SJSA1 (cell line): ENCODE results near the gene UNC50. TPM values are rescaled to one million over a fixed set of nuclear protein-coding genes. Genes with fewer than 3 reads are reported as not detected.

Experiments used
- DNase-seq, 2 experiments: peaks; one replicate each; pipeline ENCODE4 v3.0.0-alpha.2; 2015 to 2020; ENCODE audit warnings: low spot score in 2 of 2, low read depth in 1 of 2
- H3K27ac ChIP-seq: fragments of 250-450 bp; sonication (Bioruptor Pico); 2 replicates; pipeline ENCODE4 v1.5.1; 2020; ENCODE audit warnings: mild to moderate bottlenecking, moderate library complexity
- H3K27me3 ChIP-seq: fragments of 250-450 bp; sonication (Bioruptor Pico); replicated peaks from 2 replicates; pipeline ENCODE4 v1.5.1; 2020; ENCODE audit warnings: mild to moderate bottlenecking, moderate library complexity
- H3K36me3 ChIP-seq: fragments of 250-450 bp; sonication (Bioruptor Pico); 2 replicates; pipeline ENCODE4 v1.5.1; 2020; ENCODE audit warnings: mild to moderate bottlenecking
- H3K4me1 ChIP-seq: fragments of 250-450 bp; sonication (Bioruptor Pico); replicated peaks from 2 replicates; pipeline ENCODE4 v1.6.1; 2021; ENCODE audit warnings: mild to moderate bottlenecking
- H3K4me3 ChIP-seq: fragments of 250-450 bp; sonication (Bioruptor Pico); 2 replicates; pipeline ENCODE4 v1.5.1; 2020; ENCODE audit warnings: mild to moderate bottlenecking
- H3K9me3 ChIP-seq: fragments of 250-450 bp; sonication (Bioruptor Pico); replicated peaks from 2 replicates; pipeline ENCODE4 v1.5.1; 2020; ENCODE audit warnings: mild to moderate bottlenecking
- total RNA-seq: library from RNA; depleted of rRNA; stranded (reverse); fragments of >200 nt; shearing (Covaris generic); gene quantifications from 2 replicates; pipeline ENCODE4 v1.2.3, GENCODE V29; 2014

Gene UNC50
- total RNA-seq, 1 experiment from 2014 or later, result 54.8 TPM

DNA sequence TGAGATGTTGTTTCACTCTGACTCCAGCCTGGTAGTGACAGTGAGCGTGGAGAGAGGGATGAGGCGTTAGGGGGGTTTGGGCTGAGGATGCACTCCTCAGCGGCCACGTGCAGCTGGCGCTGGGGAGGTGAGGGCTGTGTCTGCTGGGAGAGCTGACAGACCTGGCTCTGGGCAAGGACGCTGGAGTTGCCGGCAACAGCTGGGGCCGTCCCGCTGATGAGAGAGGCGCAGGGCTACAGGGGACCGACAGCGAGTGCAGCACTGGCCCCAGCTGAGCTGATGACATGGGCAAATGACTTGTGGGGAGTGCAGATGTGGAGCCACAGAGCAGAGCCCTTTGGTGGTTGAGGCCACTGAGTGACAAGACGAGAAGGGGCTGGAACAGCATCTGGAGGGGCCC is 38.5 kb upstream of the UNC50 start:
- no peak overlapping the region for H3K4me3 ChIP-seq
- peaks cover 26% of the 10 kb centered on the region for H3K36me3 ChIP-seq
- H3K27ac ChIP-seq, result no peak overlapping the region
- no peak for DNase-seq
- H3K4me1 ChIP-seq, result no peaks in the 10 kb centered on the region
- no peaks in the 10 kb centered on the region for H3K27me3 ChIP-seq
- H3K9me3 ChIP-seq, result no peaks in the 10 kb centered on the region; the same call in 1 of the 2 replicates

DNA sequence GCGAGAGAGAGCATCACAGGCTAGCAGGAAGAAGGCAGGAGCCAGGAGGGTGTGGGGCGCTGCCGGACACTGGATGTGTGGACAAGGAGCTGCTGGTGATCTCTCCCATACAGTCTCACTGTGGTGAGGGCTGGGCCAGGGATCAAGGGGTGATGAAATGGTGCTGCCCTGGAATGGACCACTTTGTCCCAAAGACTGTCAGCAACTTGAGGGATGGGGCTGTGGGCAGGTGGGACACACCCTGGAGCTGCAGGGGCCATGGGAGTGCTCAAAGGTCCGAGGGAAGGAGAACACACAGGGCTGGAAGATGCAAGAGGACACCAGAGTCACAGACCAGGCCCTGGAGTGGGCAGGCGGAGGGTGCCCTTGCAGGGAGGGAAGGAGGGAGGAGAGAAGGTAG is 38.0 kb upstream of the UNC50 start:
- H3K9me3 ChIP-seq, result no peaks in the 10 kb centered on the region; the same call in 1 of the 2 replicates
- H3K4me3 ChIP-seq, result no peak overlapping the region
- H3K4me1 ChIP-seq, result no peaks in the 10 kb centered on the region
- no peaks in the 10 kb centered on the region for H3K27me3 ChIP-seq
- peaks cover 24% of the 10 kb centered on the region for H3K36me3 ChIP-seq
- no peak overlapping the region for H3K27ac ChIP-seq
- no peak for DNase-seq

DNA sequence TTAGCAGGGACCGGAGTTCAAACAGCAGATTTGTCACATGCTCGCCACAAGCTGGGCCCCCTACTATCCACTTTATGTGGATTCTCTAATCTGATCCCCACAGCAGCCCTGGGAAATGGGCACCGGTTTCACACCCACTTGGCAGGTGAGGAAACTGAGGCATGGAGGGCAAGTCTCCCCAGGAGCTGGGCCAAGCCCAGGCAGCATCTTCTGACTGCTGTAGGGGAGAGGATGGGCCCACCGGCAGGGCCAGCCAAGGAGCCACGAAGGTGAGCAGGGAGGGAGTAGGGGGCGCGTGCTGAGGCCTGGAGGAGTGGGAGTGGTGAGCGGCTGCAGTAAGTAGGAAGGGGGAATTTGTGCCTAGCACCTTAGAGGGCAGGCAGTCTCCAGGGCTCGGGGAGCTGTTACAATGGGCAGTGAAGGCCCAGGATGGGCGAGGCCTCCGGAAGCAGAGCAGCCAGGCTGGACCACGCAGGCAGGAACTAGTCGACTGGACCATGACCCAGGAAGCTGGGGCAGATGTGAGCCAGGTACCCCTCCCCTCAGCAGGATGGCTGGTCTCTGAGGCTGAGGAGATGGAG is 37.2 kb upstream of the UNC50 start:
- Histone ChIP-seq H3K4me3 (no peak overlapping the region), H3K36me3 (peaks cover 21% of the 10 kb centered on the region), H3K27ac (no peak overlapping the region), H3K4me1 (no peaks in the 10 kb centered on the region), H3K9me3 (no peaks in the 10 kb centered on the region; the same call in 1 of the 2 replicates), H3K27me3 (no peaks in the 10 kb centered on the region)
- DNase-seq, result no peak

GRCh38 chr2:98571796-98572195 is 36.6 kb upstream of the UNC50 start:
- Histone ChIP-seq H3K27ac (no peak overlapping the region), H3K4me3 (no peak overlapping the region), H3K9me3 (no peaks in the 10 kb centered on the region; the same call in 1 of the 2 replicates), H3K27me3 (no peaks in the 10 kb centered on the region), H3K36me3 (peaks cover 18% of the 10 kb centered on the region; the same call in 1 of the 2 replicates), H3K4me1 (no peaks in the 10 kb centered on the region)
- no peak for DNase-seq

DNA sequence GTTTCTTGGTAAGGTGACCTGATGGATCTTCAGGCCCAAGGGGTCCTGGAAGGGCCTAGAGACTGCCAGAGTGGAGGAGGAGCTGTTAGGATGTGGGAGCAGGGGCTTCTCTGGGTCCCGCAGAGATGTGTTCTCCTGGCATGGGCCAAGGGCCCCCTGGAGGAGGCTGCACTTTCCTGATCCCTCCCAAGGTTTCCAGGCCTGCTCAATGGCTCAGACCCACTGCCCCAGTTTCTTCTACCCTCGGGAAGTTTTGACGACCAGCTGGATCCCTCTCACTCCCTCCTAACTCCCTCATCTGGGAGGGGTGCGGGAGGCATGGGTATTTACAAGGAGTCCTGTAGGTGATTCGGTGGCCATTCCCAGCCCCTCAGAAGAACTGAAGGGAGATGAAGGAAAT is 36.2 kb upstream of the UNC50 start:
- H3K36me3 ChIP-seq, result peaks cover 18% of the 10 kb centered on the region; the same call in 1 of the 2 replicates
- DNase-seq, result no peak
- H3K4me3 ChIP-seq, result no peak overlapping the region
- H3K9me3 ChIP-seq, result no peaks in the 10 kb centered on the region; the same call in 1 of the 2 replicates
- H3K27me3 ChIP-seq, result no peaks in the 10 kb centered on the region
- no peaks in the 10 kb centered on the region for H3K4me1 ChIP-seq
- H3K27ac ChIP-seq, result no peak overlapping the region

DNA sequence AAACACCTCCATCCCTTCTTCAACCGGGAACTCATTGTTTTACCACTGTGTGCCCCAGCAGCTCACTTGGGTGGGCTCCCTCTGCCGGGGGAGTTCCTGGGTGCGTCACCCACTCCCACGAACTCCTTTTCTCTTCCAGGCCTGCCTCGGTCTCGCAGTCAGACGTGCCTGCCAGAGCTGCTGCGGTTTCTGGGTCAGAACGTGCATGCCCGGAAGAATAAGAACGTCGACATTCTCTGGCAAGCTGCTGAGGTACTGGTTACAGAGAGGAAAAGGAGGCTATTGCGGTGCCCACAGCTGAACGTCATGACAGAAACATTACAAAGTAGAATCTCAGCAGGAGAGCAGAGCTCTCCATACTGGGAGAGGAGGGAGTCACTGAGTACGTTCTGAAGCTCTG is 35.7 kb upstream of the UNC50 start:
- DNase-seq, result no peak
- Histone ChIP-seq H3K9me3 (no peaks in the 10 kb centered on the region; the same call in 1 of the 2 replicates), H3K4me3 (no peak overlapping the region), H3K4me1 (no peaks in the 10 kb centered on the region), H3K36me3 (peaks cover 18% of the 10 kb centered on the region; the same call in 1 of the 2 replicates), H3K27me3 (no peaks in the 10 kb centered on the region), H3K27ac (no peak overlapping the region)

DNA sequence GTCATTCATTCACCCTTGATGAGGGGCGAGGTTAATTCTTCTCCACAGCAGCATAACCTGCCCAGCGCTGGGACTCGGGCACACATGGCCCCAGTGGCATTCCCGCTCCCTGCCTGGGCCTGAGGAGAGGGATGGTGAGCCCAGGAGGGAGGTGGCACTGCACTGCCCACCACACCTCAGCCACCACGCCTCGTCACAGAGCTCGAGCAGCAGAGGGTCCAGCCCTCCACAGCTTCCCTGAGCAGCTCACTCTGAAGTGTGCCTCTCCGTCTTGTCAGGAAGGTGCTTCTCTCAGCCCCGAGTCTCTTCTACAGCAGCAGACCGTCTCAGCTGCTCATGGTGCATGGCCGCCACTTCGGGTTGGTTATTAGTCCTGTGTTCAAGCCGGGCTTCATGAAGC is 35.0 kb upstream of the UNC50 start:
- no peak overlapping the region for H3K4me3 ChIP-seq
- H3K27me3 ChIP-seq, result no peaks in the 10 kb centered on the region
- no peaks in the 10 kb centered on the region for H3K4me1 ChIP-seq
- peak in 1 of 2 experiments; percentile 33 for DNase-seq
- no peaks in the 10 kb centered on the region; the same call in 1 of the 2 replicates for H3K9me3 ChIP-seq
- H3K27ac ChIP-seq, result no peak overlapping the region
- H3K36me3 ChIP-seq, result peaks cover 14% of the 10 kb centered on the region; the same call in 1 of the 2 replicates

DNA sequence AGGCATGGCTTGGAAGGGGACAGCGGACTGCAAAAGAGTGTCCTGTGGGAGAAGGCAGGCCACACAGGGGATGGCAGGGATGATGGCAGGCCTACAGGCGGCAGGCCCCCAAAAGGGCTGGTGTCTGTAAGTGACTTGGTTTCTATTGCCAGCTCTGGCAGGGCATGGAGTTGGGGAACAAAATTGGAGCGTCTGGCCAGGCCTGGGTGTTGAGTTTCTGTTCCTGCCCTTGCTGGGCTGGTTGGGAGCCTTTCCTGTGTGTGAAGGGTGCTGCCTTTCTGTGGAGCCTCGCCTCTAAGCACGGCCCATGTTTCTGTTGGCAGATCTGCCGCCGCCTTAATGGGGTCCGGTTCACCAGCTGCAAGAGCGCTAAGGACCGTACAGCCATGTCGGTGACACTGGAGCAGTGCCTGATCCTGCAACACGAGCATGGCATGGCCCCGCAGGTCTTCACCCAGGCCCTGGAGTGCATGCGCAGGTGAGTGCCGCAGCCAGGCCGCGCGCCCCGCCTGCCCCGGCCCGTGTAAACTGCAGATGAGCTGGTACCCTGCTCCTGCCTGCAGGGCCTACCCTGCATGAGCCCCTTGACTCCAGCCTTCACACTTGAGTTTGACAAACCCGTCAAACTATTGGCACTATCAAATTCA is 31.6 kb upstream of the UNC50 start:
- DNase-seq, result peak in 1 of 2 experiments; percentile 28
- Histone ChIP-seq H3K27me3 (no peaks in the 10 kb centered on the region), H3K9me3 (no peaks in the 10 kb centered on the region; the same call in 1 of the 2 replicates), H3K27ac (no peak overlapping the region), H3K4me1 (no peaks in the 10 kb centered on the region), H3K4me3 (no peak overlapping the region), H3K36me3 (no peaks in the 10 kb centered on the region; the same call in 1 of the 2 replicates)

DNA sequence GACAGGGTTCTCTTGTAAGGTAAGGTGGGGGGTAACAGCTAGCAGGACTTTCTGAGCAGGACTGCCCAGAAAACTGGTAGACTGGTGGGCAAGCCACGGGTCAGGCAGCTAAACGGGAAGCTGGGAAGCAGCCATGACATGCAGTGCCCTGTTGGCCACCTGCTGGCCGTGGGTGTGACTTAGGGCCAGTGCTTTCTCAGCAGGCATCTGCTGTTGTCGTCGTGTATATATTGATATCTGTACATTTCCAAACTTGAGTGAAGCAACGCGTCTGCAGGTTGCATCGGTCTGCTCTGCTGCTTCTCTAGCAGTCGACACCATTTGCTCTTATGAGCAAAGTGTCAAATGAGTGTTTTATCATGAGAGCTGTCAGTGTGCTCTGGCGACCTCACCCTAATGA is 31.1 kb upstream of the UNC50 start:
- no peaks in the 10 kb centered on the region for H3K4me1 ChIP-seq
- no peaks in the 10 kb centered on the region; the same call in 1 of the 2 replicates for H3K36me3 ChIP-seq
- H3K4me3 ChIP-seq, result no peak overlapping the region
- H3K27ac ChIP-seq, result no peak overlapping the region
- no peaks in the 10 kb centered on the region for H3K27me3 ChIP-seq
- DNase-seq, result peak in 1 of 2 experiments; percentile 37
- H3K9me3 ChIP-seq, result no peaks in the 10 kb centered on the region; the same call in 1 of the 2 replicates

- Histone ChIP-seq H3K36me3 (no peaks in the 10 kb centered on the region; the same call in 1 of the 2 replicates), H3K27ac (no peak overlapping the region), H3K9me3 (no peaks in the 10 kb centered on the region; the same call in 1 of the 2 replicates), H3K27me3 (no peaks in the 10 kb centered on the region), H3K4me3 (no peak overlapping the region), H3K4me1 (no peaks in the 10 kb centered on the region)
- peak in 1 of 2 experiments; percentile 30 for DNase-seq
Measured at GRCh38 chr2:98578231-98578630, 30.2 kb upstream of the UNC50 start.

DNA sequence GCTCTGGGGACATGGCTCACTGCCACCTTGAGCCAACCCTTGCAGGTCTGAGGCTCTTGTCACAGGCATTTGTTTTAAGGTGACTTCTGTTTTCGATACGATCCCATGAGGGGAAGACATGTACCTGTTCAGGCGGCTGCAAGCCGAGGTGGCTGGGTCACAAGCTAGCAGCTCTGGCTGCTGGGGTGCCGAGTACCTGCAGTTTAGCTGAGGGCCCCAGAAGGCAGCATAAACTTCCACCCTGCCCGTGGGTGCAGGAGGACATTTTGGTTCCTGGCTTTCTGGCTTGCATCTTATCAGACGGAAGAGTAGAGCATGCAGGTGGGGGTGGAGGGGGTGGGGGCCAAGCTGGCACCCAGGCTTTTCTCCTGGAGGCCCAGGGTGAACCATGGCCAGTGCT is 28.5 kb upstream of the UNC50 start:
- Histone ChIP-seq H3K4me3 (no peak overlapping the region), H3K9me3 (no peaks in the 10 kb centered on the region), H3K4me1 (no peaks in the 10 kb centered on the region), H3K36me3 (peaks cover 2% of the 10 kb centered on the region; the same call in 1 of the 2 replicates), H3K27me3 (no peaks in the 10 kb centered on the region), H3K27ac (no peak overlapping the region)
- DNase-seq, result peak in 1 of 2 experiments; percentile 22

DNA sequence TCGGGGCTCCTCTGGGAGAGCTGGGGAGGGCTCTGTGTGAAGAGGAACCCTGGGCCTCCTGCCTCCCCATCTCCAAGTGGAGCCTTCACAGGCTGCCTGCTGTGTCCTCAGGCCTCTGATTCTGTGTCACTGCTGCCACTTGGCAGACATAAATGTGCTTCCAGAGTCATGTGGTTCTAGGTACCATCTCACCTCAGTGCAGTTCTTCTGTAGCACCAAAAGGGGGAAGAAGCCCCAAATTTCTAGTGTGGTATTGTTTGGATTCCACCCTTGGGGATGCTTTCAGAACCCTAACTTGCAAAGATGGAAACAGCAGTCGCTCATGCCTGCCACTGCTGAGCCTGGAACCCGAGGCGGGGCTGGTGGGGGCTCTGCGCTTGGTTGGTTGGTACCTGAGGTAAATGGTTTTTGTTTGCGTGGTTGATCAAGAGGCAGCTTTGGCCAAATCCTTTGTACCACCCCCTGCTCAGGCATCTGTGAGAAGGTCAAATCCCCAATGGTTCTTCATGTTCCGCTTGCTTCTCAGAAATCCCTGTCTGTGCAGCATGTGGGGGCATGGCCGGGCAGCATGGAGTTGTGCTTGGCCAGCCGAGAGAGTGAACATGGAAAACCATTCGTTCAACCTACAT is 27.6 kb upstream of the UNC50 start:
- no peak overlapping the region for H3K4me3 ChIP-seq
- H3K36me3 ChIP-seq, result peaks cover 2% of the 10 kb centered on the region; the same call in 1 of the 2 replicates
- H3K27me3 ChIP-seq, result no peaks in the 10 kb centered on the region
- H3K9me3 ChIP-seq, result no peaks in the 10 kb centered on the region
- peak in 1 of 2 experiments; percentile 35 for DNase-seq
- no peak overlapping the region for H3K27ac ChIP-seq
- H3K4me1 ChIP-seq, result no peaks in the 10 kb centered on the region

- Histone ChIP-seq H3K27me3 (no peaks in the 10 kb centered on the region), H3K36me3 (0 out of 2 replicates have a peak, but pooled peaks cover 2% of the 10 kb centered on the region), H3K4me3 (no peak overlapping the region), H3K4me1 (no peaks in the 10 kb centered on the region), H3K9me3 (no peaks in the 10 kb centered on the region), H3K27ac (no peak overlapping the region)
- peak in 1 of 2 experiments; percentile 7 for DNase-seq
Measured at GRCh38 chr2:98582523-98582922, 25.9 kb upstream of the UNC50 start.

- Histone ChIP-seq H3K27me3 (no peaks in the 10 kb centered on the region), H3K27ac (no peak overlapping the region), H3K4me1 (no peaks in the 10 kb centered on the region), H3K9me3 (no peaks in the 10 kb centered on the region), H3K36me3 (0 out of 2 replicates have a peak, but pooled peaks cover 2% of the 10 kb centered on the region), H3K4me3 (no peak overlapping the region)
- peak in 1 of 2 experiments; percentile 12 for DNase-seq
Measured at GRCh38 chr2:98583276-98583675, 25.1 kb upstream of the UNC50 start.
